Effector CD4-positive, alpha-beta T cell (primary cell): Measurements from ENCODE around the gene CRYBB1.

Experiments
- DNase-seq: peaks from one replicate; pipeline ENCODE4 v3.0.0-alpha.2; 2020

The CRYBB1 gene

DNA sequence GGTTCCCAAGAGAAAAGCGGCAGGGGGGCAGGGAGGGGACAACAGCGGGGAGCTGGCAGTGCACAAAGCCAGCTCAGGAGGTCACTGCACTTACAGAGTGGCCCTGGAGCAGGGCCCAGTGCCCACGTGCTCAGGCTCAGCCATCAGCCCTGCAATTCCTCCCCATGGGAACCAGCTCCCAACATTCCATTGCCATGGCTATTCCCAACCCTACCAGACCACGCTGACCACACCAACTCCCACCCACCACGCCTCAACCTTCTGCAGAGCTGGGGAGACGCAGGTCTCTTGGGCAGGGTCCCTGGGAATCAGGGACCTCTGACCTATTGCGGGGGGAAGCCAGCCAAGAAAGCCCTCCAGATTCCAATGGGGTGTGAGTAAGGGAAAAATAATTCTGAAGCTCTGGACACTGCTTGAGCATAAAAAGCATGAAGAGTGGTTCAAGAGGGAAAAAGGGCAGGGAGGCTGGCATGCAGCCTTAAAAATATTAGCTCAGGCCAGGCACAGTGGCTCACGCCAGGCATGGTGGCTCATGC lies 67.3 kb downstream of the CRYBB1 start:
- no peak for DNase-seq

DNA sequence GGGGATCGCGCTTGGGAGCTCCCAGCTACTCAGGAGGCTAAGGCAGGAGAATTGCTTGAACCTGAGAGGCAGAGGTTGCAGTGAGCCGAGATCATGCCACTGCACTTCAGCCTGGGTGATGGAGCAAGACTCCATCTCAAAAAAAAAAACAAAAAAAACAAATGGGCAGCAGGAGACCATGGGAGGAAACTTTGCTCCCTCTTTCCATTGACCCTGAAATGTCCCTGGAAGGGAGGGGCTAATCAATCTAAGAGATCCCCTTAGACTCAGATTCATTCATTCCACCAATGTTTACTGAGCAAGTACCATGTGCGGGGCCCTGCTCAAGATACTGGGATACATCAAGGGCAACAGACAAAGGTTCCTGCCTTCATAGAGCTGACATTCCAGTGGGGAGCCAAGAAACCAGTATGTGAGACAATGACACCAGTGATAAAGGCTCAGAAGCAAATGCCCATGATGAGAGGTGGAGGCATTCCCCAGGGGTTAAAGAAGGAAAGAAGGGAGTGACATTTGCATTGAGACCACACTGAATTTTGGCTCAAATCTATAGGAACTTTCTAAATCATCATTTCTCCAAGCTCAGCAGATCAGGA lies 67.8 kb downstream of the CRYBB1 start:
- DNase-seq: no peak
